NCI-H526 treated with DMSO at 0.1 percent for 48 hours (cell line): ENCODE data around the gene AP3S1.

Source experiments
- DNase-seq: peaks from one replicate; lab custom pipeline; 2025; lab: John Stamatoyannopoulos, UW

AP3S1 gene

DNA sequence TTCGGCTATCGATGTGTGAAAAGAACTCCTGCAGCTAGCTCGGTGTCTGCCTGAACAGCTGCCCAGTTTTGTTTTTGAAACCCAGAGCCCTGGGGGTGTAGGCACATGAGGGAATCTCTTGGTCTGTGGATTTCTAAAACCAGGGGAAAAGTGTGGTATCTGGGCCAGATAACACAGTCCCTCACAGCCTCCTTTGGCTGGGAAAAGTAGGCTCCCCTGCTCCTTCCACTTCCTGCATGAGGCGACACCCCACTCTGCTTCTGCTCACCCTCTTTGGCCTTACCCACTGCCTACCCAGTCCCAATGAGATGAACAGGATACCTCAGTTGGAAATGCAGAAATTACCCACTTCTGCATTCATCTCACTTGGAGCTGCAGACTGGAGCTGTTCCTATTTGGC, 15.8 kb upstream of the AP3S1 start:
- DNase-seq: no peak

DNA sequence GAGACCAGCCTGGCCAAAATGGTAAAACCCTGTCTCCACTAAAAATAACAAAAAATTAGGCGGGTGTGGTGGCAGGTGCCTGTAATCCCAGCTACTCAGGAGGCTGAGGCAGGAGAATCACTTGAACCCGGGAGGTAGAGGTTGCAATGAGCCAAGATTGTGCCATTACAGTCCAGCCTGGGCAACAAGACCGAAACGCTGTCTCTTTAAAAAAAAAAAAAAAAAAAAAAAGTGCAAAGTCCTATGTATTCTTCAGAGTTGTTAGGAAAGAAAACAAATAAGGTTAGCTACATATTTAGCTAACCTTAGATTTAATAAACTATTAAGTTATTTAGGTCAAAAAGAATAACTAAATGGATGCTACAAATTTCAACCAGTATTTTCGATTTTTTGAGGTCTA, 11.8 kb upstream of the AP3S1 start:
- no peak for DNase-seq

- no peak for DNase-seq
Observed at GRCh38 chr5:115831163-115831768, 10.5 kb upstream of the AP3S1 start.

DNA sequence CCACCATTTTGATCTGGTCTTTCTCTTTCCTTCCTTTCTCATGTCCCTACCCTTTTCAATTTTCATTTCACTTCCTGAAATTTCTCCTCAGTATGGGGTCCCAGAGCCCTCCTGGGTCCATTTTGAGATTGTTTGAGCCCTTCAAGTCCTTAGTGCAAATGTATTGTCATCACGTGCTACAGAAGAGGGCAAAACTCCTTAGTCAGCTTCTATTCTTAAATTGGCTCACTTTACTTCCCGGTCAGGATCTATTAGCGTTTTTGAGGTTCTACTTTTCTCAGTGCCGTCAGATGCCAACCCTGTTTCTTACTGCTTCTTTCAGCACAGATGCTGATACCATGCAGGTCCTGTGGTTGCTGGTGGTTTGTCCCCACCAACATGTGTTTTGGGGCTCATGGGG, 6.3 kb upstream of the AP3S1 start:
- no peak for DNase-seq

DNA sequence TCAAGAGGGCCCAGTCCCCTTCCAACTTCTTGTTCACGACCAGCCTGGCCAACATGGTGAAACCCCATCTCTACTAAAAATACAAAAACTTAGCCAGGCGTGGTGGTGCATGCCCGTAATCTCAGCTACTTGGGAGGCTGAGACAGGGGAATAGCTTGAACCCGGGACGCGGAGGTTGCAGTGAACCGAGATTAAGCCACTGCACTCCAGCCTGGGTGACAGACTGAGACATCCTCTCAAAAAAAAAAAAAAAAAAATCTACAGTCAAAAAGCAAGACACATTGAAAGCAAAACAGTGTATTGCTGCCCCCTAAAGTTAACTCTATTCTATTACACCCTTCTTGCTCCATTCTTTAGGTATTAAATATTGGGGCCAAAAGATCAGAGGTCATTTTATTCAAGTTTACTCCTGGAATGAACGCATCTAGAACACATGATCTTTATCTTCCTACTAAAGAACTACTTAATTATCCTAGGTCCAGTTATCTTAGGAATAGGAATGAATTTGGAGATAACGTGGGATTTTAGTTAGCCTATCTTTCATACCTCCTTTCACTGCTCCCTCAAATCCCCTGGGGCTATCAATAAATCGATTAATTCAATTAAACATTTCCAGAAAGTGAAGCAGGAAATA, 2.7 kb upstream of the AP3S1 start:
- peak; percentile 8 for DNase-seq

DNA sequence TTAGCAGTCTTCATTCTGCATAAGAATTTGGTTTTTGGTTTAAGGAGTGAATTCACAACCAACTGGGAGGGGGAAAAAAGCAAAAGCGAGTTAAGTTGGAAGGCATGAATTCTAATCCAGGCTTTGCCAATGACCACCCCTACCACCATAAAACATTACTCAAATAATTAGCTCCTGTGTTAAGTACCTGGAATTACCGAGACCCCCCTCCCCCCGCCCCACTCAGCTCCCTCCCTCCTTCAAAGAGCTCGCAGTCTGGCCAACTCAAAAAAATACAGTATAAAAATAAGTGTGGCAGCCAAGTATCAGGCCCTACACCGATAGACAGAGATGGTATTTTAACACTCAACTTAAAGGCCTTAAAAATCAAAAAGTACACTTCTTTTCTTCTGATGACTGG, 862 bp upstream of the AP3S1 start:
- no peak for DNase-seq

GRCh38 chr5:115842089-115842935, 577 bp downstream of the AP3S1 start:
- DNase-seq: peak; percentile 34

DNA sequence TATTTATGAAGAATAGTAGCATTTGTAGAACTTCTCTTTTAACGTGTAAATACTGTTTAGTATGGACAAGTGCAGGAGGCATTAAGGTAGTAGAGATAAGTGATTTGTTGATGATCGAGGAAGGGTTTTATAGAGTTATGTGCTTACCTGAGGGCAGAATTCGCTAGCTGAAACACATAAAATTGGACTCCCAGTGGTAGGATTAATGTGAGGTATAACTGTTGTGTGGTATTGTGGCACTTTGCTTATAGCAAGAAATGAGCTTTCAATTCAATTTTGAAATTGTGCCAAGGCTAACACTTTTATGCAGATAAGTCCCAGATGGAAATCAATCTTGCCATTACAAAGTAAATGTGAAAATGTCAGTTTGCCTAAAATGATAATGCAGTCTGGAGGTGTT, 1.2 kb downstream of the AP3S1 start:
- no peak for DNase-seq

- no peak for DNase-seq
Observed at GRCh38 chr5:115843444-115844130, 1.9 kb downstream of the AP3S1 start.

- no peak for DNase-seq
Observed at GRCh38 chr5:115844321-115844817, 2.6 kb downstream of the AP3S1 start.

DNA sequence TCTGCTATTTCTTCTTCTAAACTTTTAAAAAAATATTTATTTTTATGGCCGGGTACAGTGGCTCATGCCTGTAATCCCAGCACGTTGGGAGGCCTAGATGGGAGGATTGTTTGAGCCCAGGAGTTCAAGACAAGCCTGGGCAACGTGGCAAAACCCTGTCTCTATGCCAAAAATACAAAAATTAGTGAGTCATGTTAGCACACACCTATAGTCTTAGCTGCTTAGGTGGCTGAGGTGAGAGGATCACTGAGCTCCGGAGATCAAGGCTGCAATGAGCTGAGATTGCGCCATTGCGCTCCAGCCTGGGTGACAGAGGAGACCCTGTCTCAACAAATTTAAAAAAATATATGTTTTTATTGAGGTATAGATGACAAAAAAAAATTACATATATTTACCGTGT, 5.6 kb downstream of the AP3S1 start:
- no peak for DNase-seq

DNA sequence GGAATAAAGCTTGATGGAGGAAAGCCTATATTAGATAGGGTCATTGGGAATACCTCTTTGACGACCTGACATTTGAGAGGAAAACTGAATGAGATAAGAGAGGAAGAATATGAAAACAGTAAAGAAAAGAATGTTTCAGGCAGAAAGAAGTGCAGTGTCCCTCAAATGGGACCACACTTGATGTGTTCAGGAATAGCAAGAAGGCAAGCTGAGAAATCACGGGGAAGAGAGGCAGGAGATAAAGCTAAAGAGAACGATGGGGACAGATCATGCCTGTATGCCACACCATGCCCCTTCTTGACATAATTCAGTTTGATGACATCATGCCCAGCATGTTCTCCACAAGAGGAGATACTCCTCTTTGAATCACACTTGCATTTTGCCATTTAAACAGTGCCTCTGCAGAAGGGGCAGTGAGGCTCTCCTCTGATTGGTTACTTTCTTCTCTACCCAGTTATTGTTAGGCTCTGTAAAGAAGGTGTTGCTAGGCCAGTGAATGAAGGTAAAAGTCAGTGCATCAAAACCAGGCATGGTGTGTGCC, 7.6 kb downstream of the AP3S1 start:
- no peak for DNase-seq

DNA sequence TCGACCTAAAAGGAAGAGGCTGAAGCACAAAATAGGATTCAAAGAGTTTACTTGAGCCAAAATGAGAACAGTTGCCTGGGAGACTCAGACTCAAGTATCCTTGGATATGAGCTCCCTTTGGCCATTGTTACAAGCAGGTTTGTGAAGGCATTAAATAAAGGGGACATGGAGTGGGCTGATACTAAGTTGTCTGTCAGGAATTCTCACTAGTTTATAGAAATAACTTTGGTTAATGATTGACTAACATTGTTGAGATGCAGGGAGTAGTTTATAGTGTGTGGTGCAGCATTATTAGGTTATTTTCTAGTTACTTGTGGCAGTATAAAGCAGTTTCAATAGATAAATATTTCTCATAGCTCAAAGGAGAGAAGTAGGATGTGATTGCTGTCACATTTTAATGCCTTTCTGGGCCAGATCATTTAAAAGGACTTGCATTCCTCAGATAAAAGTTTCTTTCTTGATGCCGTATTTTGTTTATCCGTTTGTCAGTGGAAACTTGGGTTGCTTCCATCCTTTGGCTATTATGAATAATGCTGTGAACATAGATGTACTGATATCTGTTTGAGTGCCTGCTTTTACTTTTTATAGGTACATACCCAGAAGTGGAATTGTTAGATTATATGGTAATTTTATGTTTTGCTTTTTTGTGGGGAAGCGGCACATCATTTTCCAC, 9.1 kb downstream of the AP3S1 start:
- DNase-seq: peak; percentile 18

DNA sequence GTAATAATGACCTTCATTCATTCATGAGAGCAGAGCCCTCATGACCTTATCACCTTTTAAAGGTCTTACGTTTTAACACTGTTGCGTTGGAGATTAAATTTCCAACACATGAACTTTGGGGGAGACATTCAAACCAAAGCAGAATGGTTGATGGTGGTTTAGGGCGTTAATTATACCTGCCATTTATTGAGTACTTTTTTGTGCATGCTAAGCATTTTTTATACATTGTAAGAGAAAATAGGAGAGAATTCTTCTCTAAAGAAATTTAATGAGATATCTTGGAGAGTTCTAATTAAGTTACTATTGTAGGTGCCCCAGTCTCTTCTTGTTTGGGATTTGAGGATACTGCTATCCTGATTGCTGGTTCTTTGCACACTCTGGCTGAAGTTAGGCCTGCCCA, 12.4 kb downstream of the AP3S1 start:
- no peak for DNase-seq

- DNase-seq: no peak
Observed at GRCh38 chr5:115855959-115856358, 14.2 kb downstream of the AP3S1 start.

- no peak for DNase-seq
Observed at GRCh38 chr5:115857057-115857479, 15.3 kb downstream of the AP3S1 start.

- DNase-seq: no peak
Observed at GRCh38 chr5:115857626-115858349, 16.1 kb downstream of the AP3S1 start.

DNA sequence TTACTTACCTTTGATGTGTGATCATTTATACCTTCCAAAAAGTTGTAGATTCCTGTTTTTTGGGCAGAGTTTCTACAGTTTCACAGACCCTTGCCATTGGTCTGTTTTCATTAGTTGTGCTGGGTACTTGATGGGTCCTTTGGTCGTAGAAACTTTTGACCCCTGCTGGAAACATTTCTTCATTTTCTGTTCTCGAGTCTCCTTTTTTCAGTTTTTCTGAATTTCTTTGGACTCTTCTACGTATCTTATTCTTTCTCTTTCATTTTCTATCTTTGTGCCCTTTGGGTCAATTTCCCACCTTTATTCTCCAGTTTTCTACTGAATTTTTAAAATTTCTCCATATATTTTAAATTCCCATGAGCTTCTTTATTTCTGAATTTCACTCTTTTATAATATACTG, 16.7 kb downstream of the AP3S1 start:
- DNase-seq: no peak

- DNase-seq: no peak
Observed at GRCh38 chr5:115859378-115859777, 17.6 kb downstream of the AP3S1 start.

DNA sequence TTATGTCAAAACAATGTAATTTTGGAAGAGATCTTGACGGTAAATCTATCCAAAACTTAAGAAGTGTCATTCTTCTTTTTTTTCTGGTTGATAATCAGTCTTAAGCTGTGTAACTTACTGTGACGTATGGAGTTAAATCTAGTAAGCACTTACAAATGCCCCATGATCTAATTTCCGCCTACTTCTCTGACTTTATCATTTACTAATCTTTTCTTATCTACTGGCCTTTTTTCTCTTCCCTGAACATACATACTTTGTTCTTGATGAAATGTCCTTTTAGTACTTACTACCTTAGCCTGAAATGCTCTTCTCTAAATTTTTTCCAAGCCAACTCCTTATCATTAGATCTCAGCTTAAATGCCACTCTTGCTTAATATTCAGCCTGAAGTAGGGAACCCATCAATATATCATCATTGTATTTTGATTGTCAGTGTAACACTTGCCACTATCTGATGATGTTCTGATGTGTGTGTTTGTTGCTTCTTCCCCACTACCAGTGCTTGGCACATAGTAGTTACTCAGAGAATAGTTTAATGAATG, 27.6 kb downstream of the AP3S1 start:
- no peak for DNase-seq

DNA sequence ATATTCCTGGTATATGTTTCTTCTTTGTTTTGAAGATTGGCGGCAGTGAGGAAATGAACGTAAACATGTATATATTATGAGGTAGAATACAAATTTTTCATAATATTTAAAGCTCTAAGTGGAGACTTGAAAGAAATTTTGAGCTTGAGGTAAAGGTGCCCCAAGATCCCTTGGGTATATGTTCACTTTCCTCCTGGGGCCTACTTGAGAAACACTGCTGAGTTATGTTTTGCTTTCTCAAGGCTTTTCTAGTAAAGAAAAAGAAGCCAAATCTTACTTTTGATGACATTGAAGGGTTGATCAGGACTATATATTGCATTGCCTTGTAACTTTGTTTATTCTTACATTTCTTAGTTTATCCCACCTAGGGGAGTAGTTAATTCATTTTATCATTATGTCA, 30.7 kb downstream of the AP3S1 start:
- DNase-seq: no peak
